Ecto neural progenitor cell (in vitro differentiated cells): Measurements from ENCODE around the gene COMMD7.

Experiments used
- DNase-seq: peaks from one replicate; pipeline ENCODE4 v3.0.0-alpha.2; 2018; ENCODE audit warnings: low spot score

Gene COMMD7

DNA sequence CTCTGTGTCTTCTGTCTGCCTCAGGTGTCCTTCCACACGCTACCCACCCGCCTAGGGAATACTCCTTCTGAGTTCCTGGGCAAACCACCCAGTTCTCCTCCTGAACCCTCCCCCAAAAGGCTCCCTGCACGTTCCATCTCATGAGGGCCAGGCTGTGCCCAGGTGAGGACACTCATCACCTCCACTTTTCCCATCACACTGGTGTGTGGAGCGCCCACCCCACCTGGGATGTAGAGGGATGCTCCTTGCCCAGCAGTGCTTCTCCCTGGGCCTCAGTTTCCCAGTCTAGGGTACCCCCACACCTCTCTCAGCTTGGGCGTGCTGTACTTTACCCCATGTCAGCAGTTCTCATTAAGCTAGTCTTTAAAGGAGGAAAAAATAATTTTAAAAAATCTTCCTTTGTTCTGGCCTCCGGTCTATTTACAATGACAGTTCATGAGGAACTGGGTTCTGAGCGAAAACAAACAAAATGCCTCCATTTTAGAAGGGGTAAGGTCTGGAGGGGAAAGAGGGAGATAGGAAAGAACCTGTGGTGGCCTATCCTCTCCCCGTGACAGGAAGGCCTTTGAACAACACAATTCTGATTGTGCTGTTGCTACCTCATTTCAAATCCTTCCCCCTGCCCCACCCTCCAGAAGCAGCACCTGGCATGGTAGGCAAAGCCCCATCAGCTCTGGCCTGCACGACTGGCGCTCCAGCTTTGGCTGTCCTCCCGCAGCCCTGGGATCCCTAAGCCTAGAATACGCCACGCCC lies 67.9 kb downstream of the COMMD7 start:
- DNase-seq = no peak

GRCh38 chr20:32674362-32674789 lies 68.9 kb downstream of the COMMD7 start:
- DNase-seq = peak; percentile 52

GRCh38 chr20:32672982-32673851 lies 70.0 kb downstream of the COMMD7 start:
- DNase-seq = peak; percentile 52

DNA sequence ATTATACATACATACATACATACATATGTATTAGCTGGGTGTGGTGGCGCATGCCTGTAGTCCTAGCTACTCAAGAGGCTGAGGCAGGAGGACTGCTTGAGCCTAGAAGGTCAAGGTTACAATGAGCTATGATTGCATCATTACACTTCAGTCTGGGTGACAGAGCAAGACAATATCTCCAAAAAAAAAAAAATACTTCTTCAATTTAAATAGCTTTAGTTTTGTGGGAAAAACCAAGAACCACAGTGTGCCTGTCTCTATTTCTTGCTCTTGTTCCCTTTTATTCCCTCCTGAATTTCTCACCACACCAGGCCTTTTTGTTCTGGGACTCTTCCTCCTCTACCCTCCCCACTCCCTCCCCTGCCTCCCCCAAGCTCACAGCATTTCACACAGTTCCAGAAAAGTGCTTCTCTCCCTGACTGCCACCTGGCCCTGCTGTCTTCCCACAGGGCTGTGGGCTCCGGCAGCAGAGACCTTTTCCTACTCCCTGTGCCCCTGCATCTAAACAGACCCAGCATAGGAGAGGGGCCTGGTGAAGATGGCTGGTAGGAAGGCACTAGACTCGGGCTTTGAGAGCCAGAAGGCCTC lies 70.8 kb downstream of the COMMD7 start:
- no peak for DNase-seq

GRCh38 chr20:32670773-32671455 lies 72.4 kb downstream of the COMMD7 start:
- DNase-seq = no peak

DNA sequence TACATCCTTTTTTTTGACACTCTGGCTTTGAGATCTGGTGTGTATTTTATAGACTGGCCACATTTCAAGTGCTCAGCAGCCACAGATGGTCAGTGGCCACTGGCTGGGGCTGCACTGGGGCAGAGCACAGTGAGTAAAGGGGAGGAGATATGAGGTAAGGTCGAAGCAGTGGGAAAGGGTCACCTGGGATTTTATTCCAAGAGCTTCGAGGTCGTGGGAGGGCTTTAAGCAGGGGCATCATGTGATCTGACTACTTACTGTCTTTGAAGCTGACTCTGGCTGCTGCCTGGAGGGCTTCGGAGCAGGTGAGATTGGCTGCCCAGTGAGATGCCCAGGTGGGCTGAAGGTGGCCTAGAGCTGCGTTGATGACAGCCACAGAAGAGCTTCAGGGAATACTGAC lies 76.2 kb downstream of the COMMD7 start:
- DNase-seq = no peak

- DNase-seq = no peak
These were observed 78.5 kb downstream of the COMMD7 start for GRCh38 chr20:32664678-32665159.

DNA sequence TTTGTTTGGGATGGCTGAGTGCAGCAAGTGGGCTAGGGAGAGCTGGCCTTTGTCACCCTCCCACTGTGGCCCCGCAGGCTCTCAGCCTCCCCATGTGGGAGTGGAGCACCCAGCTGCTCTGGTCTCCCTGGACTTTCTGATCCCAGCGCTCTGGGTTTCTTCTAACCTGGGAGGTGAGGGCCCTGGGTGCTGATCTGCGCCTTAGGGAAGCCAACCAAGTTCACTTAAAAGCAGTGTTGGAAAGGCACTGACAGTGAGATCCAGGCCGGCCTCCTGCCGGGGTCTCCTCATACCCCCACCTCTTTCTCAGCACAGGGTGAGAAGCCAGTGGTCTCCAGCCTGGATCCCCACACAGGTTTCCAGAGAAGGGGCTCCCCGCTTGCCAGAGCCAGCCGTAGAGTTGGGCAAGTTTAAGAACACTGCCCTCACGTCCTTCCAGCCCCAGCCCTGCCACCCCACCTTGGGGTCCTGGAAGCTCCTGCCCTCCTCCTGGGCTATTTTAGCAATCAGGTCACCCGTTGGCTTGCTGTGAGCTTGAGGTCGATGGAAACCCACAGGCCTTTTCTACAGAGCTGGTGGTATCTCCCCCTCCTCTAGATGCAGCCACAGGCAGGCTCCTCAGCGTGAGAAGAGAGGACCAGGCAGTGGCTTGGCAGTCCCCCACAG lies 79.1 kb downstream of the COMMD7 start:
- DNase-seq = no peak

DNA sequence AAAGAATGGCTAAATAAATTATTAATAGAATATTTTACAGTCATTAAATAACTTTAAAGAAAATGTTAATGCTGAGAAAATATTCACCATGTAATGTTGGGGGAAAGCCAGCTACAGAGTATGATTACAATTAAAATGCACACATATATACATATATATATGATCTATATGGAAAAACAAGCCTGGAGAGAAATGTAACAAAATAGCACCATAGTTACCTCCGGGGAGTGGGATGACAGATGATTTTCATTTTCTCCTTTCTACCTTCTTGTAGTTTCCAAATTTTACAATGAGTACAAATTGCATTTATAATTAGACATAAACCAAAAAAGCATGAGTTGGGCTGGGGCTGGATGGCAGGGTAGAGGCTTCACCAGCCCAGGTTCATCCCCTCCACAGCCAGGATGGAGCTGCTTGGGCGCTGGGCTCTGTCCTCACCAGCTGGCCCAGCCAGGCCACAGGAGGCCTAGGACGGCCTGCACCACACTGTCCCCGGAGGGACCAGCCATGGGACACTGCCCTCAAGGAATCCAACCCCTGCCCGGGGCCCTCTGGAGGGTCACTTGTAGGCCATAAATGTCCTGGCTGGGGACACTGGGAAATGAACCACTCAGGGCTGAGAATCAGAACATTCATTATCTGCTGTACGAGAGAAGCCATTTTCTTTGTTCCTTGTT lies 79.8 kb downstream of the COMMD7 start:
- DNase-seq = no peak

GRCh38 chr20:32661820-32662528 lies 81.3 kb downstream of the COMMD7 start:
- DNase-seq = no peak

GRCh38 chr20:32660661-32661060 lies 82.6 kb downstream of the COMMD7 start:
- no peak for DNase-seq

- no peak for DNase-seq
These were observed 86.4 kb downstream of the COMMD7 start for GRCh38 chr20:32656827-32657226.

GRCh38 chr20:32655903-32656512 lies 87.3 kb downstream of the COMMD7 start:
- no peak for DNase-seq

DNA sequence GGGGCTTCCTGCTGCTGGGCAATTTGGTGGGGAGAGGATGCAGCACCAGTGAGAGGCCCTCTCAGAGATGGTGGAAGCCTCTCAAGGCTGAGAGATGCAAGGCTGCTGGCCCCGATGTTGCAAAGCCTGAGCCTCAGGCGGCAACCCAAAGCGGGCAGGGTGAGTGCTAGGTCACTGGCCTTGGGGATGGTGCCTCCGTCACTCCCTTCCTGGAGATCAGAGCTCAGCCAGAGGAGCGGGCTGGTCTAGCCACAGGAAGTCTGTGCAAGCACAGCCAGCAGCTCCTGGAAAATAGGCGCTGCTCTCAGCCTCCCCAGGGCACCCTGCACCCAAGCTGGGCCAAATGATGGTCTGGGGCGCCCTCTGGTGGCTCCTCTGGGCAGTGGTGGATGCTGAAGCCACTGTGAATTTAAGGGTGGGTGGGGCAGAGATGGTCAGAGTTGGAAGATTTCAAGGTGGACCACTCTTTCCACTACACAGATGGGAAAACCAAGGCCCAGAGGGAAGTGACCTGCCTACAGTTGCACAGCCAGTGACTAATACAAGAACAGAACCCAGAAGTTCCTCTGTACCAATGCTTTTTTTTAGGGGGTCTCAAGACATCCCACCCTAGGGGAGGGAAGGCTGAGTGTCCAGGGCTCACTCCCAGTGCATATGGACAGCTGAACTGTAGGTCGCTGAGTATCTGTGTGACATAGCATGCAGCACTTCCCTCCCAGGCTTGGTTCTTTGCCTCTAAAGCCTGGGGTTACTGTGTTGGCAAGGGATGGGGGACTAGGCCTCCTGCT lies 90.3 kb downstream of the COMMD7 start:
- peak; percentile 94 for DNase-seq
